HS-5 (cell line): ENCODE results near the gene TPK1.
"Not testable (repeated sequence)": the region's sequence is repeated elsewhere in the genome, so short reads cannot be mapped to it uniquely, and the experiment has no call there.

Experiments
- DNase-seq: peaks from one replicate; pipeline ENCODE4 v3.0.0-alpha.2; 2012; ENCODE audit warnings: low read depth

TPK1 gene

GRCh38 chr7:144777005-144777839 is 58.6 kb downstream of the TPK1 start:
- no peak for DNase-seq

DNA sequence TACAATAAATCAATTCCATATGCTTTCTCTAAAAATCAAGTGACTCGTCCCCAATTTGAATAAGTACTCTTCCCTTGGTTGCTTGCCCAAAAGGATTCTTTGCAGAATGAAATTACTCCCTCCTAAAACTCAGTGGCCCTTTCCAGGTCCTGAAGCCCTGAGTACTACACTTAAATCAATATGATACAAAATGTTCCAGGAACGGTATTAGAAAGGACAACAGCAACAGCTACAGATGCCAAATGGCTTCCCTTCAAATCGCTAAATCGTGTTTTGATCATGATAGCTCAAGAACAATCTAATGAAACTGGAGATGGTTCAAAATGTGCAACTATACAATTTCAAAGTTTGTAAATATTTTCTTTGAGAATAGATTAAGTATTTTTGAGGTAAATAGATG is 59.4 kb downstream of the TPK1 start:
- DNase-seq, result no peak

- DNase-seq, result no peak
These were observed 60.1 kb downstream of the TPK1 start for GRCh38 chr7:144775749-144776148.

DNA sequence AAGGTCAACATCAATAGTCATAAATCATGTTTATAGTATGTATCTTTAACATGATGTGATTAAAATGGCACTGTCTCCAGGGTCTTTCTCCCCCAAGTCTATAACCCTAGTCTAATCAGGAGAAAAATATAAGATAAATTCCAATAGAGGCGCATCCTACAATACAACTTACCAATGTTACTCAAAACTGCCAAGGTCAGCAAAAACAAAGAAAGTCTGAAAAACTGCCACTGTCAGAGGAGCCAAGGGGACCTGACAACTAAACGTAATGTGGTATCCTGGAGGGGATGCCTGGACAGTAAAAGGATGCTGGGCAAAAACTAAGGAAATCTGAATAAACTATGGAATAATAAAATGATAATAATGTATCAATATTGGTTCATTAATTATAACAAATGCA is 63.9 kb downstream of the TPK1 start:
- DNase-seq, result no peak

DNA sequence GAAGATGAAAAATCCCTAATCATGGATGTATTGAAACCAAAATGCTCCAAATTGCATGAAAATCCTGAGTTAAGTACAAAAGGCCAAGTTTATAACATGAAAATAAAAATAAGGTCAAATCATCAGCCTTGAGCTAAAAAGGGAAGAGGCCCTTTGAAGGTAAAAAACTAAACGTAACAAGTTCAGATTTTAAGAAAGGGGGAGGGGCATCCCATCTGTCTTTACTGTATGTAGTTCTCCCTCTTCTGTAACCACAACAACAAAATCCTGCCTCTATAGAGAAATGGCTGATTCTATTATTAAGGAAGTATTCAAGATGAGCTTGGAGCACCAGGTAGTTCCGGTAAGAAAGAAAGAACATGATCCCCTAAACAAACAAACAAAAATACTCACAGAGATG is 64.7 kb downstream of the TPK1 start:
- no peak for DNase-seq

- DNase-seq, result no peak
These were observed 66.5 kb downstream of the TPK1 start for GRCh38 chr7:144769352-144769751.

DNA sequence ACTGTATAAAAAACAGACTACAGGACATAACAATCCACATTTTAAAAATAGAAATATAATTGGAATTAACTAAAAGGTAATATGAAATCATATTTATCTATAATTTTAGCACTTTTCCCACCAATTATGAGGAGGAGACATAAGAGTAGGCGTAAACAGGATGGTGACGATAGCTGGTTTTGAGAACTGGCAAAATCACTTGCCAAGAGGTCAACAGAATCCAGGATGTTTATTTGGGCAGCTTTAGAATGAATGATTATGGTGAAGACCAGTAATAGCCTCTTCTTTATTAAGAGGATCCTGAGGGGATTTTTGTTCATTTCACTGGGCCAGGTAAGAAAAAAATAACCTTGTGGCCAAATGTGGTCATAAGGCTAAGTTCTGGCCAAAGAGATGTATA is 67.2 kb downstream of the TPK1 start:
- DNase-seq, result no peak

- DNase-seq, result no peak
These were observed 72.6 kb downstream of the TPK1 start for GRCh38 chr7:144763291-144763690.

- DNase-seq, result no peak
These were observed 73.0 kb downstream of the TPK1 start for GRCh38 chr7:144762853-144763252.

DNA sequence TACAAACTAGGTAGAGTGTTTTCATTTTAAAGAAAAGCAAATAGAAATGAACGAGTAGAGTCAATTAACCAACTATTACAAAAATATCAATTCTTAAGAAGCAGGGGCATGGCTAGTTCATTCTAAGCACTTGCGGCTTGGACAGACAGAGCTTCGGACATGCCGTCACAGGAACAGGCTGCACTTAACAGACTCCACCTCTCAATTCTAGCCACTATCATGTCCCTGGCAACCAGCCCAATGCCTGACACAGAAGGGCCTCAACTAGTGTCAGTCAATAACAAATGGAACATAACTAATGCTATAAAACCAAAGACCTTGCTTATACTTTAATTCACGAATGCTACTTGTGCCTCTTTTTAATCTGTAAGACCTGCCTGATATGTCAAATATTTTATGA is 74.4 kb downstream of the TPK1 start:
- DNase-seq, result no peak

DNA sequence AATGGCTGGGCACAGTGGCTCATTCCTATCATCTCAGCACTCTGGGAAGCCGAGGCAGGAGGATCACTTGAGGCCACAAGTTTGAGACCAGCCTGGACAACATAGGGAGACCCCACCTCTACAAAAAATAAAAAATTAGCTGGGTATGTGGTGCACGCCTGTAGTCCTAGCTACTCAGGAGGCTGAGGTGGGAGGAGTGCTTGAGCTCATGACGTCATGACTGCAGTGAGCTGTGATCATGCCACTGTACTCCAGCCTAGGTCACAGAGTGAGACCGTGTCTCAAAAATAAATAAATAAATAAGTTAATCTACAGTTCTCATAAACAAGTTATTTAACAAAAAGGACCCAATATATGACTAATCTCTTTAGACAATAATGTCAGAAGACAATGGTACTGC is 76.2 kb downstream of the TPK1 start:
- DNase-seq, result no peak

DNA sequence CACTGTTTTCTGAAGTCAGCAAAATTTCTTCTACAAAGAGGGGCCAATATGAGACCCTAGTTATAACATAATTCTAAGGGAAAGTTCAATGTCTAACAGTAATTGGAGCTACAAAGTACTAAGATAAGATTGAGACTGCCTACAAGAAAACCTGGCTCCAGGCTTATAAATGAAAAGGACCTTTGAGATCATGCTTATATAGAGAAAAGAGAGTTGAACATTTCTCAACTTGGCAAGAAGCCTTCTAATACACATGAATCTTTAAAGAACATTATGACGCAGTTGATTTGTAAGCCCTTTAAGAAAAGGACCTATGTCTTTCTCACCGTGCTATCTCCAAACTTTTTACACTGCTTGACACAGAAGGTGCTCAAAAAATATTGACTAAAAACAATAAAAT is 87.9 kb downstream of the TPK1 start:
- DNase-seq, result no peak

- DNase-seq, result no peak
These were observed 97.0 kb downstream of the TPK1 start for GRCh38 chr7:144738708-144739314.

- no peak for DNase-seq
These were observed 97.7 kb downstream of the TPK1 start for GRCh38 chr7:144738146-144738545.

DNA sequence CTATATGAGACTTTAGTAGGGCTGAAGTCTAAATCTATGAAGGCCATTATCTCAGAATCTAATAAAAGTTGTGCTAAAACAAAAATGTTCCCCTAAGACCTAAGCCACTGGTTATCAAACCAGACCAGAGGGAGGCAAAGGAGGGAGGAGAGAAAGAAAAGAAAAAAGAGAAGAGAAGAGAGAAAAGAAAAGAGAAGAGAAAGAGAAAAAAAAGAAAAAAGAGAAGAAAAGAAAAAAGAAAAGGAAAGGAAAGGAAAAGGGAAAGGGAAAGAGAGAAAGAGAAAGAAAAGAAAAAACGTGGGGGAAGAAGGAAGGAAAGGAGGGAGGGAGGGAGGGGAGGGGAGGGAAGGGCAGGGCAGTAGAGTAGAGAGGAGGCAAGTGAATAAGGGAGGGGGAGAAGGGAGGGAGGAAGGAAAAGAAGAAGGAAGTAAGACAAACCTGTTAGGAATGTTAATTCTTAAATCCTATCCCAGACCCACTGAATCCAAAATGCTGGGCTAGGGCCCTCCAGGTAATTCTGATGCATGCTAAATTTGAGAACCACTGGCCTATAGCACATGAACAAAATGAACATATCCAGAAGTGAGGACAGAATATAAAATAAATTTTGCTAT is 98.9 kb downstream of the TPK1 start:
- DNase-seq, result no peak

GRCh38 chr7:144735505-144736276 is 100.2 kb downstream of the TPK1 start:
- no peak for DNase-seq

DNA sequence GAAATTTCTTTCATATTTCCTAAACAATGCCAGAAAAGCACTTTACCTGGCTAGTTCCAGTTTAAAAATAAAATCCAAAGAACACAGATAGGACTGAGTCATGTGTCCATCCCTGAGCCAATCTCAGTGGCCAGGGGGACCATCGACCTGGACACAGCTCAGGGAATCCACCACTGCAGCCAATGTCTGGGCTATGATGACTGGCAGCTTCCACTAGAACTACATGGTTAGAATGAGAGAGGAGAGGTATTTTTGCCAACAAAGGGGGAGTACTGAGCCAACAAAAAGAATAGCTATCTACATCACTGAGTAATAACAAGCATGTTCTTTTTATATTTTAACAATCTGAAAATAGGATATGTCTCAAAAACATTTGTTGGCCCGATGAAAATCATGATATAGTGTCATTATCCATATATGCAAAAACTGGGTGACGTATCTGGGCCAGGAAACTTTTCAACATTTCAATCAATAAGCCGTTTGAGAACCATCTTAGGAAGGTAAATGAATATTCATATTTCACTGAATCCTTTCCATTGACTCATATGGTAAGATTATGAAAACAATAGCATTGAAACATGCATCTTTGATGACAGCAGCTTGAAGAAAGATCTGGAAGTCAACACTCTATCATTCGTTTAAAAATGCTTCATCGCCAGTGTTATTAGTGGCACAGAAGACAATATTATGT is 104.0 kb downstream of the TPK1 start:
- DNase-seq, result no peak

GRCh38 chr7:144730224-144730623 is 105.6 kb downstream of the TPK1 start:
- no peak for DNase-seq

DNA sequence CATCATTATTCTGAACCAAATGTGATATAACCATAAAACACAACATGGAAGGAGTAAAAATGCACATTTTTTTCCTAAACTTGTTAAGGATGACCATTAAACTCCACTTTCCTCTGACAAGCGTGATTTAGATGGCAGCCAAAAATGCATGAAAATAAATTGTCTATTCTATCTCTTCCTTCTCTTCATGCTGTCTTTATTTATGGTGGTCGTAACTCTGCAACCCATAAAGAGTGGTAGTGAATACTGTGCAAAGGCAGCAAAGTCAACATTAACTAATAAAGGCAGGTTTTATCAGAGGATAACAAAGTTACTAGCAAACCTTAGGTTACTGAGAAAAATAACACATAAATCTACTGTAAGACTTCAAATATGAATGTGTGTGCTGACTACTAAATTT is 106.6 kb downstream of the TPK1 start:
- no peak for DNase-seq

DNA sequence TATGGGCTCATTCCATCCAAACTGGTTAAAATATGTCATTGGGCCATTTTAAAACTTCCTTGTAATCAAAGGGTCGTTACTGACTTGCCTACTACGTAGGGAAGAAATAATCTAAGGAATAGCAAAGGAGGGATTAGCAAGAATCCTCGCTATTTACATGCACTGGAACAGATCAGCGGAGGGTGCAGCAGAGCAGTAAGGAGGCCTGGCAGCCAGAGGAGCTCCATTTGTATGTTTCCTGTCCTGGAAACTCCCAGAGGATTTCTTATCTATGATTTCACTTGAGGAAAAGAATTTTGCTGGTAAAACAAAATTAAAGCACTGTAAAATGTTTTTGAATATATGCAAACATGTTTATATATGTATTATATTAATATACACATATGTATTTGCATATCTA is 107.3 kb downstream of the TPK1 start:
- no peak for DNase-seq

DNA sequence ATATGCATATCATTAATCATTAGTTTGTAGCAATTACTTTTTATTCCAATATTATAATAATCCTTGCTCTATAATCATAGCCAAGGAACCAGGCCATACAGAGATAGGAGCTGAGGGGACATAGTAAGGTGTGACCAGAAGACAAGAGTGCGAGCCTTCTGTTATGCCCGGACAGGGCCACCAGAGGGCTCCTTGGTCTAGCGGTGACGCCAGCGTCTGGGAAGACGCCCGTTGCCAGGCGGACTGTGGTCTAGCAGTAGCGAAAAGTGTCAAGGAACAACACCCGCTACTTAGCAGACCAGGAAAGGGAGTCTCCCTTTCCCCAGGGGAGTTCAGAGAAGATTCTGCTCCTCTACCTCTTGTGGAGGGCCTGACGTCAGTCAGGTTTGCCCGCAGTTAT is 109.0 kb downstream of the TPK1 start:
- not testable (repeated sequence) for DNase-seq

GRCh38 chr7:144725070-144725469 is 110.8 kb downstream of the TPK1 start:
- no peak for DNase-seq
